ENCODE measurements around the gene TMEM151B. TPM values are rescaled to one million over a fixed set of nuclear protein-coding genes. Genes with fewer than 3 reads are reported as not detected.

The TMEM151B gene
- total RNA-seq, 1 experiment from 2014 or later = not detected

- ChIA-PET CTCF (interaction anchor here (0.6 to 1.6 kb wide), 5 partner anchors 9 to 584 kb away, joined by 3 to 13 read pairs (median 5); no protein-coding TSS in a partner anchor), POLR2A (interaction anchor here (0.6 to 0.7 kb wide), 2 partner anchors 53 to 110 kb away, joined by 3 read pairs; no protein-coding TSS in a partner anchor)
- Mint-ChIP-seq H3K27me3 (ENCODE audit: insufficient read depth, unreplicated experiment) (no peaks in the 10 kb centered on the region), H3K36me3 (ENCODE audit: insufficient read depth, unreplicated experiment) (peaks cover 12% of the 10 kb centered on the region), H3K4me1 (ENCODE audit: low read depth, unreplicated experiment) (peaks cover 9% of the 10 kb centered on the region), H3K9me3 (ENCODE audit: unreplicated experiment) (no peaks in the 10 kb centered on the region), H3K4me3 (ENCODE audit: unreplicated experiment) (peak overlapping the region; percentile 89), H3K27ac (ENCODE audit: unreplicated experiment) (no peak overlapping the region)
- no peaks in the 10 kb centered on the region for H3K36me3 ChIP-seq (ENCODE audit: control insufficient read depth, insufficient read depth, low read length)
- H3K9me3 ChIP-seq = no peaks in the 10 kb centered on the region
- TF ChIP-seq CTCF (IDR thresholded peaks at IDR 0.05; ENCODE audit: insufficient read depth in 1 of 2, low read depth in 1 of 2, low read length in 1 of 2, severe bottlenecking in 1 of 2, unreplicated experiment in 1 of 2) = no peak
- BruUV-seq (replicated peaks) = no TSS peak
- no peak overlapping the region for H3K4me3 ChIP-seq (ENCODE audit: low read depth, low read length)
- intact Hi-C loops (cut with micrococcal nuclease; ENCODE audit: unreplicated experiment) = loop anchor here (1.0 kb wide), 1 partner anchor 12 kb away; no protein-coding TSS in a partner anchor
- no peaks in the 10 kb centered on the region for H3K27me3 ChIP-seq (replicated peaks; ENCODE audit: control insufficient read depth, insufficient read depth, low read length)
- peaks cover 47% of the 10 kb centered on the region for H3K4me1 ChIP-seq
- DNase-seq = no peak
Measured at GRCh38 chr6:44221961-44222335, 48.3 kb upstream of the TMEM151B start.

DNA sequence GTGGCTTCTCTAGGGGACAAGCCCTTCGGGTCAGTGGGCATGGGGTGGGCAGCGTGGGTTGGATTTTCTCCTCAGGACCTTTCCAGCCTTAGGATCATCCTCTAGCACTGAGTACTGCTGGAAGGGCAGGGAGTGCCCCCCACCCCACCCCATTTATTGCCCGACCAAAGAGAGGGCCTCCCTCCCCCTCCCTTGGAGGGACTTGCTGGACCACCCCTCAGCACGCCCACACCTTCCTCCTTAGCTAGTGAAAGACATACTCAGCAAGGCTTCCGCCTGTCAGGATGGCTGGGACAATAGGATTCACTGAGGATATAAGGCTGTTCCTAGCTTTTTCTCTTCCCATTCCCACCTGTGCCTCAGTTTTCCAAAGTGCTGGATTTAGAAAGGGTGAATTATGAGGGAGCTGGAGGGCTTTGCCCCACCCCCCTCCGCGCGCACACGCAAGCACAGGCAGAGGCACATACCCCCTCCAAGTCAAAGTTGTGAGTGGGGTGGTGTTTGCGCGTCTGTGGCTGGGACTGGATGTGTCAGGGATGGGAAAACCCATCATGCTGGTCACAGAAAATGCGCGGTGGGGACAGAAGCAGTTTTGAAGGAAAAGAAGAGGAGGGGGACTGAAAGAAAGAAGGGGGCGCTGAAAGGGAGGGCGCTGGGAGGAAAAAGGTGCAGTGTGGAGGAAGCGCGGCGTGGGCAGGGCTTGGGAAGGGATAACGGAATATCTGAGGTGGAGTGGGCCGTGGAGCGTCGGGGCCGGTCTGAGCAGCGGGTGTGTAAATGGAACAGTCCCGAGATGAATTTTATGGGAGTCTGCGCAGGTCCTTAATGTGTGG, 47.5 kb upstream of the TMEM151B start:
- Mint-ChIP-seq H3K4me3 (ENCODE audit: unreplicated experiment) (peak overlapping the region; percentile 89), H3K36me3 (ENCODE audit: insufficient read depth, unreplicated experiment) (peaks cover 12% of the 10 kb centered on the region), H3K9me3 (ENCODE audit: unreplicated experiment) (no peaks in the 10 kb centered on the region), H3K27ac (ENCODE audit: unreplicated experiment) (peak overlapping the region; percentile 44), H3K27me3 (ENCODE audit: insufficient read depth, unreplicated experiment) (no peaks in the 10 kb centered on the region), H3K4me1 (ENCODE audit: low read depth, unreplicated experiment) (peaks cover 7% of the 10 kb centered on the region)
- no peak for TF ChIP-seq CTCF (IDR thresholded peaks at IDR 0.05; ENCODE audit: insufficient read depth in 1 of 2, low read depth in 1 of 2, low read length in 1 of 2, severe bottlenecking in 1 of 2, unreplicated experiment in 1 of 2)
- POLR2A ChIA-PET = interaction anchor here (0.5 to 2.3 kb wide), 5 partner anchors 15 to 420 kb away, joined by 3 to 13 read pairs (median 5); partner anchors contain the start of genes HSP90AB1, MRPL14, SLC35B2 and TMEM63B
- BruUV-seq (replicated peaks) = no TSS peak
- intact Hi-C loops (cut with micrococcal nuclease; ENCODE audit: unreplicated experiment) = loop anchor here (1.0 kb wide), 1 partner anchor 50 kb away; no protein-coding TSS in a partner anchor
- Histone ChIP-seq H3K4me3 (ENCODE audit: low read depth, low read length) (peak overlapping the region; percentile 59), H3K27me3 (replicated peaks; ENCODE audit: control insufficient read depth, insufficient read depth, low read length) (no peaks in the 10 kb centered on the region), H3K9me3 (no peaks in the 10 kb centered on the region), H3K4me1 (peaks cover 50% of the 10 kb centered on the region), H3K36me3 (ENCODE audit: control insufficient read depth, insufficient read depth, low read length) (no peaks in the 10 kb centered on the region)
- CTCF ChIA-PET = interaction anchor here (0.7 to 4.0 kb wide), 7 partner anchors 12 to 126 kb away, joined by 3 to 25 read pairs (median 4); no protein-coding TSS in a partner anchor
- DNase-seq = no peak

DNA sequence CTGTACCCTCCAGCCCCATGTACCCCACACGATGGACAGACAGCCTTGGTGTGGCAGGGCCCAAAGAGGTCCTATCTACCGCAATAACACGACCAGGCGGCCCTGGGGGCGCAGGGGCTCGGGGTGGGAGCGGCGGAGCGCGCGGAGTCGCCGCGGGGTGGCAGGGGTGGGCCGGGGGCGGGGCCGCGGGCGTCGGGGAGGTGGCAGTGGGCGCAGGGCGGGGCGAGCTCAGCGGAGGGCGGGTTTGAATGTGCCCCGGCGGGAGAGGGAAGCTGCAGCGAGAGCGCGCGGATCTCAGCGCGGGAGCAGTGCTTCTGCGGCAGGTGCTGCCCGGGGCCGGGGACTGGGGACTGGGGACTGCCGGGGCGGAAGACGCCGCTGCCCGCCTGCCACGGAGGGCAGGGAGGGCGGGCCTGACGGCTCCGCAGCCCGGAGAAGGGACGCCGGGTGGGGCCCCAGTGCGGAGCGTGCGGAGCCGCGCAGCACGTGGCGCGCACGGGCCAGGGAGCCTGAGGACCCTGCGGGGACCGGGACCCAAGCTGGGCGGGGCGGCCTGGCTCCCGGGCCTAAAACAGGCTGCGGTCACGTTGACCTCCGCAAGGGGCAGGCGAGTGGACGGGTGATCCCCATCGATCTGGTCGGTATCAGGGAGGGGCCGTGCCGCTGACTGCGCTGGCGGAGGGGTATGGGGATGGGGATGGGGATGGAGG, 46.8 kb upstream of the TMEM151B start, which contains the start of gene SLC29A1:
Gene SLC29A1, plus strand, starts transcription at position 277 of the 710 bp plus-strand sequence. CDS start 3,719 bp downstream, outside the sequence.
- peaks cover 44% of the 10 kb centered on the region for H3K4me1 ChIP-seq
- intact Hi-C loops (cut with micrococcal nuclease; ENCODE audit: unreplicated experiment) = loop anchor here (1.0 kb wide), 1 partner anchor 51 kb away; no protein-coding TSS in a partner anchor
- CTCF ChIA-PET = interaction anchor here (0.6 to 4.0 kb wide), 11 partner anchors 11 to 127 kb away, joined by 3 to 25 read pairs (median 4); no protein-coding TSS in a partner anchor

More for the DNA sequence above, 46.8 kb upstream of the TMEM151B start, which contains the start of gene SLC29A1:
- Mint-ChIP-seq H3K4me3 (ENCODE audit: unreplicated experiment) (peak within 1 kb of the TSS; percentile 89), H3K27me3 (ENCODE audit: insufficient read depth, unreplicated experiment) (no peaks in the 10 kb centered on the region), H3K36me3 (ENCODE audit: insufficient read depth, unreplicated experiment) (peaks cover 18% of the 10 kb centered on the region), H3K9me3 (ENCODE audit: unreplicated experiment) (no peaks in the 10 kb centered on the region), H3K27ac (ENCODE audit: unreplicated experiment) (peak within 1 kb of the TSS; percentile 44), H3K4me1 (ENCODE audit: low read depth, unreplicated experiment) (peaks cover 7% of the 10 kb centered on the region)
- H3K27me3 ChIP-seq (replicated peaks; ENCODE audit: control insufficient read depth, insufficient read depth, low read length) = no peaks in the 10 kb centered on the region
- DNase-seq = peak; percentile 86 to 88
- peak; percentile 19 to 45 for TF ChIP-seq CTCF (IDR thresholded peaks at IDR 0.05; ENCODE audit: insufficient read depth in 1 of 2, low read depth in 1 of 2, low read length in 1 of 2, severe bottlenecking in 1 of 2, unreplicated experiment in 1 of 2)
- no TSS peak for BruUV-seq (replicated peaks)
- peak within 1 kb of the TSS; percentile 59 for H3K4me3 ChIP-seq (ENCODE audit: low read depth, low read length)
- POLR2A ChIA-PET = interaction anchor here (0.5 to 2.3 kb wide), 7 partner anchors 14 to 421 kb away, joined by 3 to 13 read pairs (median 5); partner anchors contain the start of genes HSP90AB1, MRPL14, SLC35B2 and TMEM63B
- H3K9me3 ChIP-seq = no peaks in the 10 kb centered on the region
- H3K36me3 ChIP-seq (ENCODE audit: control insufficient read depth, insufficient read depth, low read length) = no peaks in the 10 kb centered on the region
